Measurements from ENCODE around the gene ASTN2. TPM values are rescaled to one million over a fixed set of nuclear protein-coding genes. Genes with fewer than 3 reads are reported as not detected.

ASTN2 gene
- total and polyA plus RNA-seq, 10 of the 15 experiments (the other 5 are each of a cell fraction or from before 2014, with no cell fraction given): 1.4 to 15.7 (median 7.0) TPM

DNA sequence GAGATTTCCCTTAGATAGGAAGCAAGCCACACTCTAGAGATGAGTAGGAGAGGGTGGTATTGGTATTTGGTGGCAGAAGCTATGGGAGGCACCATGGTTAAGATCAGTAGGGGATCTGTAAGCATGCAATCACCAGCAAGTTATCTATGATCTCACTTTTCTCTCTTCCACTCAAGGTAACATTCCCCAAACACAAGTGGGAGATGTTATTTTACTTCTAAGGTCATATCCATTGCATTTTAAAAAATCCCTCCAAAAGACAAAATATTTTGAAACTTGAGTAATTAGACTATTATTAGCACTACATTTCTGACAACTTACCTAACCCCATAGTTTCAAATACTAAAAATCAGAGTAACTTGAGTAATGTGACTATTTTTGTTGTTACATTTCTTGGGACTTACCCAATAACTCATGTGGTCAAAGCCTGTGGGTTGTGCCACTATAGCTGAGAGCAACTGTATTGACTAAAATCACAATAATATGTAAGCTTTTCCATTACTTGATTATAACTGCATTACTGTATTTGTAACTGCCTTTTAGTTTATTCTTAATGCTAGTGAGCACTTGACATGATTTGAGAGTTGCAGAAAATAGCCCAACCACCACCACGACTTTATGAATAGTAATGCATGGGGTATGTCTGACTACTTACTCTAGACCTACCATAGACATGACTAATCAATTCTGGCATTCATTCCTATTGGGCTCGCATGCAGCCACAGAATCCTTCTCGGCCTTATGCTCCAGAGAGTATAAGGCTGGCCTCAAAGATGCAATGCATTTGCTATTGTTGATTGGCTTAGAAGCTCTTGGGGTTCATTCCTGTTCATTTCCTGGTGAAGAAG lies 463.0 kb downstream of the ASTN2 start (continued):
- TF ChIP-seq POLR2AphosphoS5 (IDR thresholded peaks at IDR 0.05; ENCODE audit: low read length): no peak
- peak; percentile 42 to 96; a peak in 3 of 4 replicates for TF ChIP-seq EP300 (IDR thresholded peaks at IDR 0.05; ENCODE audit: borderline replicate concordance in 1 of 2, control insufficient read depth in 1 of 2, low read depth in 2 of 2, low read length in 2 of 2)
- peak; percentile 60 for TF ChIP-seq DPF2 (IDR thresholded peaks at IDR 0.05)
- TF ChIP-seq STAT1 (conservative IDR thresholded peaks at IDR 0.05): no peak
- TF ChIP-seq, protein P1, sequence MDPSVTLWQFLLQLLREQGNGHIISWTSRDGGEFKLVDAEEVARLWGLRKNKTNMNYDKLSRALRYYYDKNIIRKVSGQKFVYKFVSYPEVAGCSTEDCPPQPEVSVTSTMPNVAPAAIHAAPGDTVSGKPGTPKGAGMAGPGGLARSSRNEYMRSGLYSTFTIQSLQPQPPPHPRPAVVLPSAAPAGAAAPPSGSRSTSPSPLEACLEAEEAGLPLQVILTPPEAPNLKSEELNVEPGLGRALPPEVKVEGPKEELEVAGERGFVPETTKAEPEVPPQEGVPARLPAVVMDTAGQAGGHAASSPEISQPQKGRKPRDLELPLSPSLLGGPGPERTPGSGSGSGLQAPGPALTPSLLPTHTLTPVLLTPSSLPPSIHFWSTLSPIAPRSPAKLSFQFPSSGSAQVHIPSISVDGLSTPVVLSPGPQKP (IDR thresholded peaks at IDR 0.05; ENCODE audit: low read depth, low read length): no peak
- TF ChIP-seq SMAD5 (IDR thresholded peaks at IDR 0.05; ENCODE audit: low read depth): no peak
- peak; percentile 99 for TF ChIP-seq ZBED1 (IDR thresholded peaks at IDR 0.05; ENCODE audit: borderline replicate concordance)
- TF ChIP-seq, protein P2, sequence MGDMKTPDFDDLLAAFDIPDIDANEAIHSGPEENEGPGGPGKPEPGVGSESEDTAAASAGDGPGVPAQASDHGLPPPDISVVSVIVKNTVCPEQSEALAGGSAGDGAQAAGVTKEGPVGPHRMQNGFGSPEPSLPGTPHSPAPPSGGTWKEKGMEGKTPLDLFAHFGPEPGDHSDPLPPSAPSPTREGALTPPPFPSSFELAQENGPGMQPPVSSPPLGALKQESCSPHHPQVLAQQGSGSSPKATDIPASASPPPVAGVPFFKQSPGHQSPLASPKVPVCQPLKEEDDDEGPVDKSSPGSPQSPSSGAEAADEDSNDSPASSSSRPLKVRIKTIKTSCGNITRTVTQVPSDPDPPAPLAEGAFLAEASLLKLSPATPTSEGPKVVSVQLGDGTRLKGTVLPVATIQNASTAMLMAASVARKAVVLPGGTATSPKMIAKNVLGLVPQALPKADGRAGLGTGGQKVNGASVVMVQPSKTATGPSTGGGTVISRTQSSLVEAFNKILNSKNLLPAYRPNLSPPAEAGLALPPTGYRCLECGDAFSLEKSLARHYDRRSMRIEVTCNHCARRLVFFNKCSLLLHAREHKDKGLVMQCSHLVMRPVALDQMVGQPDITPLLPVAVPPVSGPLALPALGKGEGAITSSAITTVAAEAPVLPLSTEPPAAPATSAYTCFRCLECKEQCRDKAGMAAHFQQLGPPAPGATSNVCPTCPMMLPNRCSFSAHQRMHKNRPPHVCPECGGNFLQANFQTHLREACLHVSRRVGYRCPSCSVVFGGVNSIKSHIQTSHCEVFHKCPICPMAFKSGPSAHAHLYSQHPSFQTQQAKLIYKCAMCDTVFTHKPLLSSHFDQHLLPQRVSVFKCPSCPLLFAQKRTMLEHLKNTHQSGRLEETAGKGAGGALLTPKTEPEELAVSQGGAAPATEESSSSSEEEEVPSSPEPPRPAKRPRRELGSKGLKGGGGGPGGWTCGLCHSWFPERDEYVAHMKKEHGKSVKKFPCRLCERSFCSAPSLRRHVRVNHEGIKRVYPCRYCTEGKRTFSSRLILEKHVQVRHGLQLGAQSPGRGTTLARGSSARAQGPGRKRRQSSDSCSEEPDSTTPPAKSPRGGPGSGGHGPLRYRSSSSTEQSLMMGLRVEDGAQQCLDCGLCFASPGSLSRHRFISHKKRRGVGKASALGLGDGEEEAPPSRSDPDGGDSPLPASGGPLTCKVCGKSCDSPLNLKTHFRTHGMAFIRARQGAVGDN (IDR thresholded peaks at IDR 0.05): no peak
- TF ChIP-seq MTA2 (IDR thresholded peaks at IDR 0.05; ENCODE audit: low read depth): peak; percentile 89
- TF ChIP-seq HDAC6 (IDR thresholded peaks at IDR 0.05; ENCODE audit: unreplicated experiment): no peak
- TF ChIP-seq, protein P3, sequence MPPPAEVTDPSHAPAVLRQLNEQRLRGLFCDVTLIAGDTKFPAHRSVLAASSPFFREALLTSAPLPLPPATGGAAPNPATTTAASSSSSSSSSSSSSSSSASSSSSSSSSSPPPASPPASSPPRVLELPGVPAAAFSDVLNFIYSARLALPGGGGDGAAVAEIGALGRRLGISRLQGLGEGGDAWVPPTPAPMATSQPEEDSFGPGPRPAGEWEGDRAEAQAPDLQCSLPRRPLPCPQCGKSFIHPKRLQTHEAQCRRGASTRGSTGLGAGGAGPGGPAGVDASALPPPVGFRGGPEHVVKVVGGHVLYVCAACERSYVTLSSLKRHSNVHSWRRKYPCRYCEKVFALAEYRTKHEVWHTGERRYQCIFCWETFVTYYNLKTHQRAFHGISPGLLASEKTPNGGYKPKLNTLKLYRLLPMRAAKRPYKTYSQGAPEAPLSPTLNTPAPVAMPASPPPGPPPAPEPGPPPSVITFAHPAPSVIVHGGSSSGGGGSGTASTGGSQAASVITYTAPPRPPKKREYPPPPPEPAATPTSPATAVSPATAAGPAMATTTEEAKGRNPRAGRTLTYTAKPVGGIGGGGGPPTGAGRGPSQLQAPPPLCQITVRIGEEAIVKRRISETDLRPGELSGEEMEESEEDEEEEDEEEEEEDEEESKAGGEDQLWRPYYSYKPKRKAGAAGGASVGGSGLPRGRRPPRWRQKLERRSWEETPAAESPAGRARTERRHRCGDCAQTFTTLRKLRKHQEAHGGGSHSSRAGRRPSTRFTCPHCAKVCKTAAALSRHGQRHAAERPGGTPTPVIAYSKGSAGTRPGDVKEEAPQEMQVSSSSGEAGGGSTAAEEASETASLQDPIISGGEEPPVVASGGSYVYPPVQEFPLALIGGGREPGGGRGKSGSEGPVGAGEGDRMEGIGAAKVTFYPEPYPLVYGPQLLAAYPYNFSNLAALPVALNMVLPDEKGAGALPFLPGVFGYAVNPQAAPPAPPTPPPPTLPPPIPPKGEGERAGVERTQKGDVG (CRISPR knock-in tag; IDR thresholded peaks at IDR 0.05): no peak
- peak; percentile 88 for TF ChIP-seq BCL11A (IDR thresholded peaks at IDR 0.05; ENCODE audit: low read depth, low read length)
- TF ChIP-seq CBX3 (IDR thresholded peaks at IDR 0.05; ENCODE audit: borderline replicate concordance, low read depth): no peak
- TF ChIP-seq, protein P4, sequence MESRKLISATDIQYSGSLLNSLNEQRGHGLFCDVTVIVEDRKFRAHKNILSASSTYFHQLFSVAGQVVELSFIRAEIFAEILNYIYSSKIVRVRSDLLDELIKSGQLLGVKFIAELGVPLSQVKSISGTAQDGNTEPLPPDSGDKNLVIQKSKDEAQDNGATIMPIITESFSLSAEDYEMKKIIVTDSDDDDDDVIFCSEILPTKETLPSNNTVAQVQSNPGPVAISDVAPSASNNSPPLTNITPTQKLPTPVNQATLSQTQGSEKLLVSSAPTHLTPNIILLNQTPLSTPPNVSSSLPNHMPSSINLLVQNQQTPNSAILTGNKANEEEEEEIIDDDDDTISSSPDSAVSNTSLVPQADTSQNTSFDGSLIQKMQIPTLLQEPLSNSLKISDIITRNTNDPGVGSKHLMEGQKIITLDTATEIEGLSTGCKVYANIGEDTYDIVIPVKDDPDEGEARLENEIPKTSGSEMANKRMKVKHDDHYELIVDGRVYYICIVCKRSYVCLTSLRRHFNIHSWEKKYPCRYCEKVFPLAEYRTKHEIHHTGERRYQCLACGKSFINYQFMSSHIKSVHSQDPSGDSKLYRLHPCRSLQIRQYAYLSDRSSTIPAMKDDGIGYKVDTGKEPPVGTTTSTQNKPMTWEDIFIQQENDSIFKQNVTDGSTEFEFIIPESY (IDR thresholded peaks at IDR 0.05): no peak
- TF ChIP-seq CBX5 (IDR thresholded peaks at IDR 0.05; ENCODE audit: low read depth): peak; percentile 14; the same call in 1 of the 2 replicates
- TF ChIP-seq CREB1 (IDR thresholded peaks at IDR 0.05; ENCODE audit: low read depth): peak; percentile 59
- TF ChIP-seq NR2C2 (IDR thresholded peaks at IDR 0.05; ENCODE audit: borderline replicate concordance, control insufficient read depth, insufficient read length, low read depth): no peak
- peak; percentile 37; the same call in 1 of the 3 replicates for TF ChIP-seq POU2F2 (IDR thresholded peaks at IDR 0.05; ENCODE audit: borderline replicate concordance, low read depth, low read length)
